HEK293 (cell line): ENCODE results near the gene IQGAP3.

Experiments used
- CTCF ChIA-PET: fragments of 350-600 bp; formaldehyde crosslinking; extraction: SDS; loops from one replicate; lab custom pipeline; 2021; ENCODE audit warnings: antibody characterized with exemption; lab: Yijun Ruan, JAX
- POLR2A ChIA-PET: fragments of 300-600 bp; formaldehyde crosslinking; extraction: SDS; loops from one replicate; lab custom pipeline; 2020; ENCODE audit warnings: antibody characterized with exemption, inconsistent platforms; lab: Yijun Ruan, JAX
- H3K27ac ChIP-seq: fragments of 200-500 bp; sonication (Bioruptor generic); 2 replicates; pipeline ENCODE4 v1.5.1; 2014; ENCODE audit warnings: low read depth, low read length, control low read depth, inconsistent platforms; ENCODE audit errors: extremely low read depth
- H3K36me3 ChIP-seq, 2 experiments: fragments of 200-500 bp in 1 of 2; sonication (Bioruptor generic) in 1 of 2; 1 replicate in 1 of 2; 2 replicates in 1 of 2; pipeline ENCODE4 v1.5.1; 2014 to 2017; ENCODE audit warnings: inconsistent platforms in 2 of 2, low read length in 2 of 2; ENCODE audit not compliant: control insufficient read depth in 2 of 2, insufficient read depth in 1 of 2
- H3K4me1 ChIP-seq: fragments of 200-500 bp; sonication (Bioruptor generic); 2 replicates; pipeline ENCODE4 v1.5.1; 2014; ENCODE audit warnings: mild to moderate bottlenecking, low read length, inconsistent platforms; ENCODE audit not compliant: control insufficient read depth, insufficient read depth
- H3K4me3 ChIP-seq: 2 replicates; pipeline ENCODE4 v1.5.1; 2011; ENCODE audit warnings: low read depth, mild to moderate bottlenecking, control low read depth, low read length, moderate library complexity
- H3K9me3 ChIP-seq: fragments of 200-500 bp; sonication (Bioruptor generic); 2 replicates; pipeline ENCODE4 v1.5.1; 2014; ENCODE audit warnings: low read depth, low read length, inconsistent platforms; ENCODE audit not compliant: control insufficient read depth, insufficient read depth
- KLF16 ChIP-seq: fragments of 450-650 bp; formaldehyde crosslinking; IDR thresholded peaks from 2 replicates; pipeline ENCODE4 v1.5.1; 2017; ENCODE audit warnings: missing biosample characterization, missing genetic modification characterization
- MYNN ChIP-seq: fragments of 450-650 bp; formaldehyde crosslinking; IDR thresholded peaks from 2 replicates; pipeline ENCODE4 v1.5.1; 2016; ENCODE audit warnings: missing biosample characterization, missing genetic modification characterization, borderline replicate concordance
- OVOL3 ChIP-seq: fragments of 450-650 bp; formaldehyde crosslinking; IDR thresholded peaks from 2 replicates; pipeline ENCODE4 v1.5.1; 2016; ENCODE audit warnings: missing biosample characterization, missing genetic modification characterization
- PATZ1 ChIP-seq: fragments of 450-650 bp; formaldehyde crosslinking; IDR thresholded peaks from 2 replicates; pipeline ENCODE4 v1.5.1; 2016; ENCODE audit warnings: missing biosample characterization, missing genetic modification characterization
- PRDM1 ChIP-seq: fragments of 450-650 bp; formaldehyde crosslinking; IDR thresholded peaks from 2 replicates; pipeline ENCODE4; 2016; ENCODE audit warnings: missing biosample characterization, missing genetic modification characterization
- SETDB1 ChIP-seq: IDR thresholded peaks from one replicate; pipeline ENCODE4 v1.6.1; 2017; ENCODE audit warnings: mild to moderate bottlenecking, low read length, moderate library complexity, mixed read lengths; ENCODE audit not compliant: insufficient read length
- ZIC2 ChIP-seq: fragments of 450-650 bp; formaldehyde crosslinking; IDR thresholded peaks from 2 replicates; pipeline ENCODE4 v1.5.1; 2016; ENCODE audit warnings: missing biosample characterization, missing genetic modification characterization
- ZNF18 ChIP-seq: fragments of 450-650 bp; formaldehyde crosslinking; IDR thresholded peaks from 2 replicates; pipeline ENCODE4 v1.5.1; 2016; ENCODE audit warnings: missing biosample characterization, missing genetic modification characterization
- ZNF221 ChIP-seq: fragments of 450-650 bp; formaldehyde crosslinking; IDR thresholded peaks from 2 replicates; pipeline ENCODE4 v1.5.1; 2017; ENCODE audit warnings: missing biosample characterization, missing genetic modification characterization, borderline replicate concordance
- ZNF239 ChIP-seq: fragments of 450-650 bp; formaldehyde crosslinking; IDR thresholded peaks from 2 replicates; pipeline ENCODE4 v1.5.1; 2016; ENCODE audit warnings: missing biosample characterization, missing genetic modification characterization
- ZNF280D ChIP-seq: fragments of 450-650 bp; formaldehyde crosslinking; IDR thresholded peaks from 2 replicates; pipeline ENCODE4 v1.5.1; 2016; ENCODE audit warnings: missing biosample characterization, missing genetic modification characterization
- ZNF292 ChIP-seq: fragments of 450-650 bp; formaldehyde crosslinking; IDR thresholded peaks from 2 replicates; pipeline ENCODE4 v1.5.1; 2016; ENCODE audit warnings: low read depth, missing biosample characterization, missing genetic modification characterization, borderline replicate concordance
- ZNF473 ChIP-seq: fragments of 450-650 bp; formaldehyde crosslinking; IDR thresholded peaks from 2 replicates; pipeline ENCODE4 v1.5.1; 2017; ENCODE audit warnings: missing biosample characterization, missing genetic modification characterization
- ZNF488 ChIP-seq: fragments of 450-650 bp; formaldehyde crosslinking; IDR thresholded peaks from 2 replicates; pipeline ENCODE4 v1.5.1; 2016; ENCODE audit warnings: missing biosample characterization, missing genetic modification characterization
- ZNF549 ChIP-seq: fragments of 450-650 bp; IDR thresholded peaks from 2 replicates; pipeline ENCODE4 v1.5.1; 2018; ENCODE audit warnings: missing biosample characterization, missing genetic modification characterization, mild to moderate bottlenecking, inconsistent platforms, moderate library complexity
- ZNF555 ChIP-seq: fragments of 450-650 bp; formaldehyde crosslinking; conservative IDR thresholded peaks from 2 replicates; pipeline ENCODE4 v1.5.1; 2017; ENCODE audit warnings: missing biosample characterization, mild to moderate bottlenecking, missing genetic modification characterization, inconsistent platforms
- ZNF623 ChIP-seq: fragments of 450-650 bp; formaldehyde crosslinking; IDR thresholded peaks from 2 replicates; pipeline ENCODE4 v1.5.1; 2016; ENCODE audit warnings: missing biosample characterization, missing genetic modification characterization
- ZNF660 ChIP-seq: fragments of 450-650 bp; IDR thresholded peaks from 2 replicates; pipeline ENCODE4 v1.5.1; 2018; ENCODE audit warnings: missing biosample characterization, mild to moderate bottlenecking, missing genetic modification characterization
- ZNF704 ChIP-seq: fragments of 450-650 bp; formaldehyde crosslinking; IDR thresholded peaks from 2 replicates; pipeline ENCODE4 v1.5.1; 2016; ENCODE audit warnings: missing biosample characterization, missing genetic modification characterization
- ZNF747 ChIP-seq: fragments of 450-650 bp; formaldehyde crosslinking; IDR thresholded peaks from 2 replicates; pipeline ENCODE4 v1.5.1; 2016; ENCODE audit warnings: missing biosample characterization, missing genetic modification characterization
- ZSCAN16 ChIP-seq: fragments of 450-650 bp; formaldehyde crosslinking; IDR thresholded peaks from 2 replicates; pipeline ENCODE4 v1.5.1; 2016; ENCODE audit warnings: missing biosample characterization, missing genetic modification characterization

The IQGAP3 gene

GRCh38 chr1:156551869-156552268 lies 20.5 kb downstream of the IQGAP3 start (continued):
- TF ChIP-seq ZIC2 (tag by site-specific recombination), result no peak
- TF ChIP-seq PRDM1 (tag by site-specific recombination), result no peak
- no peak for TF ChIP-seq PATZ1 (tag by site-specific recombination)

GRCh38 chr1:156551066-156551643 lies 21.2 kb downstream of the IQGAP3 start:
- H3K27ac ChIP-seq, result no peak overlapping the region
- H3K4me1 ChIP-seq, result no peaks in the 10 kb centered on the region
- TF ChIP-seq ZNF292 (tag by site-specific recombination) (no peak), ZNF747 (tag by site-specific recombination) (no peak), ZNF488 (tag by site-specific recombination) (no peak), ZSCAN16 (tag by site-specific recombination) (no peak), OVOL3 (tag by site-specific recombination) (no peak)
- TF ChIP-seq, all 188 proteins: peak for 0
- CTCF ChIA-PET, result interaction anchor here (0.7 kb wide), 1 partner anchor 166 kb away, joined by 3 read pairs; no protein-coding TSS in a partner anchor
- POLR2A ChIA-PET, result no interaction called here
- peaks cover 22 to 92% of the 10 kb centered on the region in 2 experiments for H3K36me3 ChIP-seq
- H3K9me3 ChIP-seq, result no peaks in the 10 kb centered on the region
- H3K4me3 ChIP-seq, result no peak overlapping the region

- TF ChIP-seq KLF16 (tag by site-specific recombination) (no peak), ZNF473 (tag by site-specific recombination) (no peak), ZNF280D (tag by site-specific recombination) (no peak), ZNF18 (tag by site-specific recombination) (no peak), ZNF555 (tag by site-specific recombination) (no peak), ZNF623 (tag by site-specific recombination) (no peak), ZNF549 (tag by site-specific recombination) (no peak), ZNF239 (tag by site-specific recombination) (no peak), ZNF704 (tag by site-specific recombination) (no peak), ZNF660 (tag by site-specific recombination) (no peak), SETDB1 (no peak), ZNF221 (tag by site-specific recombination) (no peak), MYNN (tag by site-specific recombination) (no peak)
- TF ChIP-seq, all 188 proteins: peak for 0
- ChIA-PET POLR2A (interaction anchor here (0.5 to 0.6 kb wide), 2 partner anchors 42 to 91 kb away, joined by 4 read pairs; no protein-coding TSS in a partner anchor), CTCF (interaction anchor here (0.6 kb wide), 1 partner anchor 41 kb away, joined by 4 read pairs; no protein-coding TSS in a partner anchor)
- H3K9me3 ChIP-seq, result no peaks in the 10 kb centered on the region
- H3K4me1 ChIP-seq, result no peaks in the 10 kb centered on the region
- H3K27ac ChIP-seq, result no peak overlapping the region
- peaks cover 22 to 92% of the 10 kb centered on the region in 2 experiments for H3K36me3 ChIP-seq
- no peak overlapping the region for H3K4me3 ChIP-seq
These were observed 22.0 kb downstream of the IQGAP3 start for GRCh38 chr1:156550346-156550745.
